Tibial artery (tissue), 4 donors: ENCODE data around the gene SNX32.

Experiments
- DNase-seq, 2 donors: peaks; one replicate each; pipeline ENCODE4 v3.0.0-alpha.2; 2019
- H3K27ac ChIP-seq, 2 donors: fragments of 200-600 bp; sonication (generic) in 1 of 2; 1 replicate in 1 of 2; 2 replicates in 1 of 2; pipeline ENCODE4 v1.5.1; 2018 to 2019; ENCODE audit warnings: mild to moderate bottlenecking in 1 of 2
- H3K27me3 ChIP-seq, 2 donors: fragments of 200-600 bp; sonication (generic) in 1 of 2; one replicate each; pipeline versions ENCODE4 v1.5.1 to v1.6.0; 2016 to 2019
- H3K36me3 ChIP-seq, 3 donors: fragments of 200-600 bp; sonication (generic) in 2 of 3; one replicate each; pipeline ENCODE4 v1.5.1; 2016 to 2019; ENCODE audit warnings: mild to moderate bottlenecking in 2 of 3
- H3K4me1 ChIP-seq, 4 donors: fragments of 200-600 bp; sonication (generic) in 2 of 4; 1 replicate in 3 of 4; 2 replicates in 1 of 4; pipeline ENCODE4 v1.5.1; 2016 to 2019
- H3K4me3 ChIP-seq, 2 donors: fragments of 200-600 bp; sonication (generic) in 1 of 2; 1 replicate in 1 of 2; 2 replicates in 1 of 2; pipeline ENCODE4 v1.5.1; 2018 to 2019; ENCODE audit warnings: mild to moderate bottlenecking in 2 of 2
- H3K9me3 ChIP-seq, 3 donors: fragments of 200-600 bp; sonication (generic) in 1 of 3; one replicate each; pipeline ENCODE4 v1.5.1; 2016 to 2019
- intact Hi-C: fragments of 100-400 bp; cut with DNase I; formaldehyde crosslinking; loops from one replicate; pipeline ENCODE4 v1.15.0; 2023; ENCODE audit warnings: low total_unique reads
- TF ChIP-seq, protein P1 (sequence below), 2 experiments: fragments of 200-600 bp in 1 of 2; fragments of 450-650 bp in 1 of 2; IDR thresholded peaks; one replicate each; pipeline ENCODE4 v1.5.1; 2017 to 2019; ENCODE audit warnings: antibody characterized with exemption in 2 of 2, mild to moderate bottlenecking in 1 of 2, moderate library complexity in 1 of 2

The SNX32 gene

DNA sequence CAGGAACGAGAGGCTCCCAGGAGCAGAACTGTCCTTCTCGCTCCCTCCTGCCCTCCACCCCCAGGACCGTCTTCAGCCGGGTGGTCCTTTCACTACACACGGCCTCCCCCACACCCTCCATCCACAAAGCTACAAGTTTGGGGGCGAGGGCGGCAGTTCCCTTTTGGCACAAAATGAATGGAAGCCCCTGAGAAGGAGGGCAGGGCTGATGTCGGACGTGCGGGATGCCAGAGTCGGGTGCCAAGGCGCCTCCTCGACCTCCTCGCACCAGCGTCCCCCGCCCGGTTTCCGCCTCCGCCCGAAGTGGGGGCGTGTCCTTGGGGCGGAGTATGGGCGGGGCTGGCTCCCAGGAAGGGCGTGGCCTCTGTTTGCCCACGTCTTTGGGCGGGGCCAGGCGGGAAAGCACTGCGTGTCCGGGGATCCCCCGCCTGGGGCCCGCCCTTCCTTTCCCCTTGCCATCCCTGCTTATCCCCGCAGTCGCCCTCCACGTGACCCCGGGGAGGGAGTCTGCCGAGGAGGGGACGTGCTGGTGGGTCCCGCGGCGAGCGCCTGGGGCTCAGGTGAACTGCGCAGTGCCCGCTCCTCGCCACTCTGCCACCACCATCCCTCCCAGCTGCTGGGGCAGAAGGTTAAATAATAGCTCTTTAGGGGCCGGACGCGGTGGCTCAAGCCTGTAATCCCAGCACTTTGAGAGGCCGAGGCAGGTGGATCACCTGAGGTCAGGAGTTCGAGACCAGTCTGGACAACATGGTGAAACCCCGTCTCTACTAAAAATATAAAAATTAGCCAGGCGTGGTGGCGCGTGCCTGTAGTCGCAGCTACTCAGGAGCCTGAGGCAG is 39.8 kb downstream of the SNX32 start:
- Histone ChIP-seq H3K36me3 (peaks cover 0 to 19% (median 12%) of the 10 kb centered on the region in 3 donors), H3K27me3 (no peaks in the 10 kb centered on the region), H3K27ac (peak overlapping the region; percentile 96 to 98), H3K9me3 (no peaks in the 10 kb centered on the region), H3K4me1 (peaks cover 0 to 34% (median 26%) of the 10 kb centered on the region in 4 donors), H3K4me3 (peak overlapping the region; percentile 66 to 76)
- intact Hi-C loops, result no loop called here
- peak; percentile 94 to 98 for DNase-seq
- TF ChIP-seq, protein P1, sequence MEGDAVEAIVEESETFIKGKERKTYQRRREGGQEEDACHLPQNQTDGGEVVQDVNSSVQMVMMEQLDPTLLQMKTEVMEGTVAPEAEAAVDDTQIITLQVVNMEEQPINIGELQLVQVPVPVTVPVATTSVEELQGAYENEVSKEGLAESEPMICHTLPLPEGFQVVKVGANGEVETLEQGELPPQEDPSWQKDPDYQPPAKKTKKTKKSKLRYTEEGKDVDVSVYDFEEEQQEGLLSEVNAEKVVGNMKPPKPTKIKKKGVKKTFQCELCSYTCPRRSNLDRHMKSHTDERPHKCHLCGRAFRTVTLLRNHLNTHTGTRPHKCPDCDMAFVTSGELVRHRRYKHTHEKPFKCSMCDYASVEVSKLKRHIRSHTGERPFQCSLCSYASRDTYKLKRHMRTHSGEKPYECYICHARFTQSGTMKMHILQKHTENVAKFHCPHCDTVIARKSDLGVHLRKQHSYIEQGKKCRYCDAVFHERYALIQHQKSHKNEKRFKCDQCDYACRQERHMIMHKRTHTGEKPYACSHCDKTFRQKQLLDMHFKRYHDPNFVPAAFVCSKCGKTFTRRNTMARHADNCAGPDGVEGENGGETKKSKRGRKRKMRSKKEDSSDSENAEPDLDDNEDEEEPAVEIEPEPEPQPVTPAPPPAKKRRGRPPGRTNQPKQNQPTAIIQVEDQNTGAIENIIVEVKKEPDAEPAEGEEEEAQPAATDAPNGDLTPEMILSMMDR (IDR thresholded peaks at IDR 0.05), result peak in 1 of 2 experiments; percentile 6

DNA sequence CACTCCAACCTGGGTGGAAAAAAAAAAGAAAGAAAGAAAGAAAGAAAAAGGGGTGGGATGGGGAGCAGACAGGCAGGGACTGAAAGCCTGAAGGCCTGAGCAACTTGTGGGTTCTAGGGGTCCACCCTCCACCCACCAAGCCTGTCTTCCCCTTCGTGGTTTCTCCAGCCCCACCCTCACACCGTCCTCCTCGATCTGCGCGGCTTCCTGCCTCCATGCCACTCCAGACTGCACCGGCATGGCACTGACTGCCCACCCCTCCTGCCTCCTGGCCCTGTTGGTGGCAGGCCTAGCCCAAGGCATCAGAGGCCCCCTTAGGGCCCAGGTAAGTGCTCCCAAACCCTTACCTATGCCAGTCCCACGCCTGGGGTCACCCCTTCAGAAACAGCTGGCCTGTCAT is 45.9 kb downstream of the SNX32 start, which contains the start of gene CTSW:
Gene CTSW, plus strand, starts transcription at position 221 of the 400 bp plus-strand sequence. Its CDS starts 18 bp downstream, at position 239.
- no peaks in the 10 kb centered on the region for H3K9me3 ChIP-seq
- no peaks in the 10 kb centered on the region for H3K27me3 ChIP-seq
- H3K4me1 ChIP-seq, result peaks cover 0 to 5% (median 1%) of the 10 kb centered on the region in 4 donors
- no peak within 1 kb of the TSS for H3K27ac ChIP-seq
- intact Hi-C loops, result no loop called here
- TF ChIP-seq, protein P1 (IDR thresholded peaks at IDR 0.05), result no peak
- H3K4me3 ChIP-seq, result no peak within 1 kb of the TSS
- peaks cover 15 to 25% (median 16%) of the 10 kb centered on the region in 3 donors for H3K36me3 ChIP-seq
- peak in 1 of 2 donors; percentile 64 for DNase-seq

DNA sequence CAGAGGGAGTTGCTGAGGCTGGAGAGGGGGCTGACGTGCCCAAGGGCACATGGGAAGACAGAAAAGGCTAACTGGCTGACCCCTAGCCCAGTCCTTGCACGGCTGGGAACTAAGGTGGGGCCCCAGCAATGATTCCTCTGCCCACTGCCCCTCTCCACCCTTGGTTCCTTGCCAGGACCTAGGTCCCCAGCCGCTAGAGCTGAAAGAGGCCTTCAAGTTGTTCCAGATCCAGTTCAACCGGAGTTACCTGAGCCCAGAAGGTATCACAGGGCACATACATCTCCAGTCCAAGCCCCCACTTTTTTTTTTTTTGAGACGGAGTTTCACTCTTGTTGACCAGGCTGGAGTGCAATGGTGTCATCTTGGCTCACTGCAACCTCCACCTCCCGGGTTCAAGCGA is 46.3 kb downstream of the SNX32 start:
- Histone ChIP-seq H3K9me3 (no peaks in the 10 kb centered on the region), H3K4me1 (peaks cover 0 to 9% (median 3%) of the 10 kb centered on the region in 4 donors), H3K27ac (no peak overlapping the region), H3K27me3 (no peaks in the 10 kb centered on the region), H3K4me3 (no peak overlapping the region), H3K36me3 (peaks cover 15 to 29% (median 19%) of the 10 kb centered on the region in 3 donors)
- intact Hi-C loops, result no loop called here
- TF ChIP-seq, protein P1 (IDR thresholded peaks at IDR 0.05), result no peak
- no peak for DNase-seq

DNA sequence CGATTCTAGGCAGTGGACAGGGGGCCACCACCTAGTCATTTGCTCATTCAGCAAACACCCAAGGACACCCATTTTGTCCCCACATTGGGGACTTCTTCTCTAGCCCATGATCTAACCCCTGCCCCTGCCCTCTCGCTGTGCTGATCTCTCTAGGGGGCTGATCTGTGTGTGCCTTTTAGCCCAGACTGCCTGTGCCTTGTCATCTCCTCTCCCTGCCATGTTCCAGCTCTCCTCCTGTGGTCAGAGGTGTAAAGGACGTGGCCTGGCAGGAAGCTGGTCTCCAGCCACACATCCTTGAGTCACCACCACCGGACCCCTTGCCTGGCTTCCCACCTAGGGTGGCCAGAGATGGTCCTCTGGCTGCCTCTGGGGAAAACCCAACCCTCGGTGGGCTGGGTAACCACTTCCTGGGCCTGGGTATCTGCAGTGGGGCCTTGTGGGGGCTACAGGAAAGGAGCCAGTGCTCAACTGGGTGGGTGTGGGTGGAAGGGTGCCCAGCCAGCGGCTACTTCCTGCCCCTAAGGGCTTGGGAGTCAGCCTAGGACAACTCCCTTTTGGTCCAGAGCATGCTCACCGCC is 47.2 kb downstream of the SNX32 start:
- H3K4me3 ChIP-seq, result no peak overlapping the region
- H3K27ac ChIP-seq, result no peak overlapping the region
- TF ChIP-seq, protein P1 (IDR thresholded peaks at IDR 0.05), result no peak
- no peaks in the 10 kb centered on the region for H3K9me3 ChIP-seq
- peaks cover 15 to 36% (median 23%) of the 10 kb centered on the region in 3 donors for H3K36me3 ChIP-seq
- intact Hi-C loops, result no loop called here
- peaks cover 0 to 10% (median 4%) of the 10 kb centered on the region in 4 donors for H3K4me1 ChIP-seq
- H3K27me3 ChIP-seq, result no peaks in the 10 kb centered on the region
- no peak for DNase-seq

DNA sequence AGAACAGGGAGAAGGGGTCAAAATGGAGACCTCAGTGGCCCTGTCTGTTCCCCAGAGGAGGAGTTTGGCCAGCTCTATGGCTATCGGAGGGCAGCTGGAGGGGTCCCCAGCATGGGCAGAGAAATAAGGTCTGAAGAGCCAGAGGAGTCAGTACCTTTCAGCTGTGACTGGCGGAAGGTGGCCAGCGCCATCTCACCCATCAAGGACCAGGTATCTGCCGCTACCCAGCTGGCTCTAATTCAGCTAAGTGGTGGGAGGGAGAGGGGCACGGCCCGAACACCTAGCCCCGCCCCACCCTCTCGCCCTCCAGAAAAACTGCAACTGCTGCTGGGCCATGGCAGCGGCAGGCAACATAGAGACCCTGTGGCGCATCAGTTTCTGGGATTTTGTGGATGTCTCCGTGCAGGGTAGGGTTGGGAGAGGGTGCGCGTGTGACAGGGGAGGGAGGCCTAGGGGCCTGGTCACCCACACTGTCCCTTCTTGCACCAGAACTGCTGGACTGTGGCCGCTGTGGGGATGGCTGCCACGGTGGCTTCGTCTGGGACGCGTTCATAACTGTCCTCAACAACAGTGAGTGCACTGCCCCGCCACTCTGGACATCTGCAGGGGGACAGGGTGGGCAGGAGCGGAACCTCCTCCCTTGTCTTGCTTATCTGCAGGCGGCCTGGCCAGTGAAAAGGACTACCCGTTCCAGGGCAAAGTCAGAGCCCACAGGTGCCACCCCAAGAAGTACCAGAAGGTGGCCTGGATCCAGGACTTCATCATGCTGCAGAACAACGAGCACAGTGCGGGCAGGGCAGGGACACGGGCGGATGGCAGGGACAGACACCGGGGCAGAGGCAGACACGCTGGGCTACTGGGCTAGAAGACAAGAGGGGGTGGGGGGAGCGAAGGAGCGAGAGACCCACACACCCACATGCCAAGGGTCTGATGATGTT is 48.6 kb downstream of the SNX32 start:
- Histone ChIP-seq H3K9me3 (no peaks in the 10 kb centered on the region), H3K27me3 (no peaks in the 10 kb centered on the region), H3K4me3 (no peak overlapping the region), H3K27ac (no peak overlapping the region), H3K4me1 (peaks cover 0 to 22% (median 13%) of the 10 kb centered on the region in 4 donors), H3K36me3 (peaks cover 15 to 48% (median 26%) of the 10 kb centered on the region in 3 donors)
- TF ChIP-seq, protein P1 (IDR thresholded peaks at IDR 0.05), result no peak
- no peak for DNase-seq
- intact Hi-C loops, result no loop called here
